SW 1271 (cell line): ENCODE data around the gene SRCAP.

ENCODE experiments used
- DNase-seq, 2 experiments: peaks; one replicate each; lab custom pipeline; 2025; lab: John Stamatoyannopoulos, UW

Gene SRCAP

DNA sequence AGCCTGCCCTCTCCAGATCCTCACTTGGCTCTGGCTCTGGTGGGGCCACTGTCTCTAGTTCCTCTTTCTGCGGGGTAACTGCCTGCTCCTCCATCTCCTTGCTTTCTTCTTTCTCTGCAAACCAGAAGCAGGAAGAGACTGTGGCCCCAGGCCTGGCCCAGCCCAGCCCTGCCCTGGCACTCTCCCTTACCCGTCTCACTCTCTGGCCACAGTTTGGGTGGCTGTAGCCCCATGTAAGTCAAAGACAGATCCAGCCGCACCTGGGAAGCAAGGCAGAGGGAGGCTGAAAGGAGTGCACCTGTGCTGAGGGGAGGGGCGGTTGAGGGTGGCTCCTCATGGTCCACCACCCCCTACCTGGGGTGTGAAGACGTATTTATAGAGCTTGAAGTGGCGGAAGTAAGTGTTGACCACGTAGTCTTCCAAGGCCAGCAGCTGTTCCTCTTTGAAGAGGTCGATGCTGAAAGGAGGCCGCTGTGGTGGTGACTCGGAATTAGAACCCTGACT is 60.1 kb downstream of the SRCAP start:
- DNase-seq = no peak

DNA sequence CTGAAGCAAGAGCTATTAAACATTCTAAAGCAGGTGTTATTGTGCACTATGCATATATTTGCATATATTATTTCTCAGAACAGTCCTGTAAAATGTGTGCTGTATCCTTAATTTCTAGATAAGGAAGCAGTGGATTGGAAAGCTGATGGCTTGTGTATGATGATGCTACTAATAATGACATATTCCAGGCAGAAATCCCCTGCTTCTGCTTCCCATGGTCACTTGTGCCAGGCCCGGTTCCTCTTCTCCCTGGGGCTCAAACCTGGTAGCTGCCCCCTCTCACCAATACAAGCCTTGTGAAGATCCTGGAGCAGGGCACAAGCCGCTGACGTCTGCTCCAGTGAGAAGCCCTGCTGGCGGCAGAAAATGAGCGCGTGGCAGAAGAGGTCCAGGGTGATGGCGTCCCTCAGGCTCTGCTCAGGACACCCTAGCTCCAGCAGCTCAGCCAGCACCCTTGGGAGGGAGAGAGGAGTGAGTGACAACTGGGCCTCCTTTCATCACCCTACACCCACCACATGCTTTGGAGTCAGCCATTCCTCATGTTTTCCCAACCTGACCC is 61.1 kb downstream of the SRCAP start:
- DNase-seq = no peak

DNA sequence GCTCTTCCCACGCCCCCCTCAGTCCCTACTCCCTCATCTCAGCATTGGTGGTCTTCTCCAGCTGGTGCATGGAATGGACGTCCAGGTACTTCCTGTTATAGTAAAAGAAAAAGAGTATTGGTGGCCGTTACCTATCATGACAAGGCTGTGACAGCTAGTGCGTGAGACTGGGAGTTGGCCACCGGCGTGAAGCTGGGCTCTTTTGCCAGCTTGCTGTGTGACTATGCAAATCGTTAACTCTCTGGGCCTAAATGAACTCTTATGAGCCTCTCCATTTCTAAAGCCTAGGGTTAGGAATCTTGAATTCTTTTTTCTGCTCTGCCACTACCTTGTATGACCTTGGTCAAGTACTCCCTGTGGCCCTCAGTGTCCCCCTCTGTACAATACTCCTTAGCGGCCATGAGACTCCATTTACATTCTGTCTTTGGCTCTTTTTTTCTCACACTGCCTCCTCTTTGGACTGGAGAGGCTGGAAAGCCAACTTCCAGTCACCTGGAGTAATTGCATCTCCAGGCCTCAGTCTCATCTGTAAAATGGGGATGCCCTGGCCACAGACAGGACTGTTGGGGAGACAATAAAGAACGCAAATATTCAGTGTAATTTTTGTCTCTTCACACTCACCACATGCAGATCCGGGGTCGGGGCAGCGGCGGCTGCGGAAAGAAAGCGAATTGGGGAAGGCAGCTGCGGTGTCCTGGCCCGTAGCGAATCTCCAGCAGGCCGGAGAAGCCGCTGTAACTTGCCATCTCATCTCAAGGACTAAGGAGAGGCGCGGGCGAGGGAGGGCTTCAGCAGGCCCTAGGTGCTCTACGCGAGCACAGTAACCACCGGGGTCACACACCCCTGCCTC is 61.8 kb downstream of the SRCAP start:
- DNase-seq = no peak

DNA sequence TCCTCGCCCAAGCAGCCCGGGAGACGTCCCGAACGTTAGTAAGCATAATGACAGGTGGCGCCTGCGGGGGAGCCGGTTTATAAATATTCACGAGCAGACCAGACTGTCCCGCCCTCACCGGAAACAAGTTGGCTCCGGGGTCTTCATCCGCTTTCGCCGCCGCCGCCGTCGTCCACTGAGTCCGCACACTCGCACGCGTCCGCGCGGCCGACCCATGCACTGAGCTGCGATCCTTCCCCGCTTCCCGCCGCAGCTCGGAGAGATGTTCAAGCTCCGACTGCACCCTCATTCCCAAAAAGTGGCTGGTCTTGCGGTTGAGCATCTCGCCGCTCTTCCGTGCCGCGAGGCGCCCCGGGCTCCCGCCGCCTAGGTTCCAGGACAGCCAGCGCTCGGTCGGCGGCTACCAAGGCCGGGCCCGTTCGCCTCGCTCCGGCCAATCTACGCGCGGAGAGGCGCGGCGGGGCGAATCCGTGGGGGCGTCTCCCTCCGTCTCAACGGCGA is 62.5 kb downstream of the SRCAP start:
- no peak for DNase-seq

DNA sequence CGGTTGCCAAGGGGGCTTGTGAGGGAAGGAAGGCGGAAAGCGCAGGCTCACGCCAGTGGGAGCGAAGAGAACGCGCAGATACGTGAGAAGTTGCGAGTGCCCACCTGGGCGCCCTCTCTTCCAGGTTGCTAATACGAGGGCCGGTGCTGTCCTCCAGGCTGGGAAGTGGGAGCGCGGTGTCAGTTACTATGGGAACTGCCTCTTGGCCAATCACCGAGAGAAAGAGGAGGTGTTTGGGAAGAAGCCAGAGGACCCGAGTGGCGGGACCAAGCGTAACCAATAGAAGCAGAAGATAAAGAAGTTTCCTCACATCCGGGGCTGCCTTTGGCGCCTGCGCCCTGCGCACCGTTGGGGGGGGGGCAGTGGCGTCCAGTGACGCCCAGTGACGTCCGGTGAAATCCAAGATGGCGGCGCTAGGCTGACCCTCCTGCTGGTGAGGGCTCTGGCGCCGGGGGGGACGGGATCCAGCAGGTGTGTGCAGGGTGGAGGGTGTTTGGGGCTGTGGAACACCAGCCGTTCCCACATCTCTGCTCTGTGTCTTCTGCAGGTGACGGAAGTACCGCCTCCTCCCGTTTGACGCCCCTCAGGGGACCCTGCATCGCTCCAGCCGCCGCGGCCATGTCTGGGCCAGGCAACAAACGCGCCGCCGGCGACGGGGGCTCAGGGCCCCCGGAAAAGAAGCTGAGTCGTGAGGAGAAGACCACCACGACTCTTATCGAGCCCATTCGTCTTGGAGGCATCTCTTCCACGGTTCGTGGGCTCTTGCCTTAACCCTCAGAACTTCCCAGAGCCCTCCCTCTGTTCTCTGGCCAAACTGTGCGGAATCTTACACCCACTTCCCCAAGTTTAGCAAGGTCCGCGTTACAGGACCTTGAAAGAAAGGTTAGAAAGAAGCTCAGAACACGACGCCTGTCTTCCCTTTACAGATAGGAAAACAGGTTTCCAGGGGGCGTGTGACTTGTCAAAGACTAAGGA is 63.2 kb downstream of the SRCAP start, which contains the start of the genes CFAP119 and RNF40:
CFAP119 (minus strand) TSS at position 135 of the 975 bp plus-strand sequence. CDS start 314 bp downstream, outside the sequence.
RNF40 (plus strand) TSS at position 395 of the 975 bp plus-strand sequence; CDS start at position 619, 224 bp downstream.
- peak; percentile 89 to 98 for DNase-seq

DNA sequence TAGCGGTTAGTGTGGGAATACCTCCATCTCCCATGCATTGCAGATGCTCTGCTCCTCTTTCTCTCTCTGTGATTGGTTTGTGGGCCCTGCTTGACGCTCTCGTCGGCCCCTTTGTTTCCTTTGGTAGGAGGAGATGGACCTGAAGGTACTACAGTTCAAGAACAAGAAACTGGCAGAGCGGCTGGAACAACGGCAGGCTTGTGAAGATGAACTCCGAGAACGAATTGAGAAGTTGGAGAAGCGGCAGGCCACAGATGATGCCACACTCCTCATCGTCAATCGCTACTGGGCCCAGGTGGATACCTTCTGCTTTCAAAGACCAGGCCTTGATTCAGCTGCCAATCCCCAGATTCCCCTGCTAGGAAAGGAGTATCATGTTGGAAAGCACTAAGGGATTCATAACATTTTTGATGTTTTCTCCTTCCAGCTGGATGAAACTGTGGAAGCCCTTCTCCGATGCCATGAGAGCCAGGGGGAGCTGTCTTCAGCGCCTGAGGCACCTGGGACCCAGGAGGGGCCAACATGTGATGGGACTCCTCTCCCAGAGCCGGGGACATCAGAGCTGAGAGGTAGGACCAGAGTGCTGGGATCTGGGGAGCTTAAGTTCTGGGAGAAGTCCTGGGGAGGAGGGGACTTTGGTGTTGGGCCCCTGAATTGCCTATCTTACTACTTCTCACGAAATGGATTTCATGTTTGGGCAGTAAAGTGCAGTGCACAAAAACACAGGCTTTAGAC is 64.2 kb downstream of the SRCAP start:
- DNase-seq = no peak

DNA sequence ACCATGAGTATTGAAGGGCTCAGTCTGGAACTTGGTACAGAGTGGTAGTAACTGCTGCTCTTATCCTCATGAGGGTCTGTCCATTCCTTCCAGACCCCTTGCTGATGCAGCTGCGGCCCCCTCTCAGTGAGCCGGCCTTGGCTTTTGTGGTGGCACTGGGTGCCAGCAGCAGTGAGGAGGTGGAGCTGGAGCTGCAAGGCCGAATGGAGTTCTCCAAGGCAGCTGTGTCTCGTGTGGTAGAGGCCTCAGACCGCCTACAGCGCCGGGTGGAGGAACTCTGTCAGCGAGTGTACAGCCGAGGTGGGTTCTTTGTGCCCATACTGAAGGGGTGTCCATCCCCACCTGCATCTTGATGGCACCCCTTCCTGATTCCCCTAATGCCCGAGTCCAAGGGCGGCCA is 65.1 kb downstream of the SRCAP start:
- DNase-seq = no peak

DNA sequence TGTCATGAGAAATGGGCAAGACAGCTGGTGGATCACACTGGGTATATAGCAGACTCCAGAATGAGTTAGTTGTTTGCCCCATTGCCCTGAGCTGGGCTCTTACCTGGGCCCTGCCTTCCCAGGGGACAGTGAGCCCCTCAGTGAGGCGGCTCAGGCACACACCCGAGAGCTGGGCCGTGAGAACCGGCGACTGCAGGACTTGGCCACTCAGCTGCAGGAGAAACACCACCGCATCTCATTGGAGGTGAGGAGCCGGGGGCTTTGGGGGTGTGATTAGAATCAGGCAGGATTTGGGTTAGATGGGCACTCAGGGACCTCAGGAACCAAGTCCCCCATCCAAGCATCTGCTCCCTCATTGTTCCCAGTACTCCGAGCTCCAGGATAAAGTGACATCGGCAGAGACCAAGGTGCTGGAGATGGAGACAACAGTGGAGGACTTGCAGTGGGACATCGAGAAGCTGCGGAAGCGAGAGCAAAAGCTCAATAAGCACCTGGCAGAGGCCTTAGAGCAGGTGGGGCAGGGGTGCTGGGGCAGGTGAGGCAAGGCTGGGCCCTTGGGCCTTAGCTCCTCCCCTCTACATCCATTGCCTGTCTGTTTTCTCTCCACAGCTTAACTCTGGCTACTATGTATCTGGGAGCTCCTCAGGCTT is 66.0 kb downstream of the SRCAP start:
- no peak for DNase-seq

DNA sequence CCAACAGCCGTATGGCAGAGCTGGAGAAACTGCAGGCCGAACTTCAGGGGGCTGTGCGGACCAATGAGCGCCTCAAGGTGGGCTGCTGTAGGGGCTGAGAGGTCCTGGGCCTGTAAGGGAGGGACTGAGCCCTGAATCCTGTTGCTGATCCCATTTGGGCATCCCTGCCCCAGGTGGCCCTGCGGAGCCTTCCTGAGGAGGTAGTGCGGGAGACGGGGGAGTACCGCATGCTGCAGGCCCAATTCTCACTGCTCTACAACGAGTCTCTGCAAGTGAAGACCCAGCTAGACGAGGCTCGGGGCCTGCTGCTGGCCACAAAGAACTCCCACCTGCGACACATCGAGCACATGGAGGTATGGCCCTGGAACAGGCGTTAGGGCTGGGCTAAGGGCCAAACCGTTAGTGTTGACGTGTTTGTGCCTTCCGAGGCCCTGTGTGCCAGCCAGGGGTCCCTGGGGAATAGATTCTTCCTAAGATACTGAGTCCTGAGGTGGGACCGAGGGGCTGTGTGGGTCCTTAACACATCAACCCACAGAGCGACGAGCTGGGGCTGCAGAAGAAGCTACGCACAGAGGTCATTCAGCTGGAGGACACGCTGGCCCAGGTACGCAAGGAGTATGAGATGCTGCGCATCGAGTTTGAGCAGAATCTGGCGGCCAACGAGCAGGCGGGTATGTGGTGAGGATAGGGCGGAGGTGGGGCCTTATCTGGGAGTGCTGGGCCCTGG is 67.4 kb downstream of the SRCAP start:
- DNase-seq = no peak

DNA sequence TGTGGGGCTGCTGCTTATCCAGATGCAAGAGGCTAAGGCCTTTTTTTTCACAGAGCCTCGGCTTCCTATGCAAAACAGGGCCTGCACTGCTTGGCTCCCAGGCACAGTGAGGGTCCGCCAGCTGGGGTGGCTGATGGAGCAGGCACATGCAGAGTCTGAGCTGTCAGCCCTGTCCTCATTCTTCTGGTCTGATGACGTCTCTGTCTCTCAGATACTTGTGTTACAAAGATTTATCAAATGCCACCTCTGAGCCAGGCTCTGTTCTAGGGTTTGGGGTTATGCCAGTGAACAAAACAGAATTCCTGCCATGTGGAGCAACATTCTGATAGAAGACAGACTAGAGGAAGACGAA is 67.9 kb downstream of the SRCAP start:
- no peak for DNase-seq

DNA sequence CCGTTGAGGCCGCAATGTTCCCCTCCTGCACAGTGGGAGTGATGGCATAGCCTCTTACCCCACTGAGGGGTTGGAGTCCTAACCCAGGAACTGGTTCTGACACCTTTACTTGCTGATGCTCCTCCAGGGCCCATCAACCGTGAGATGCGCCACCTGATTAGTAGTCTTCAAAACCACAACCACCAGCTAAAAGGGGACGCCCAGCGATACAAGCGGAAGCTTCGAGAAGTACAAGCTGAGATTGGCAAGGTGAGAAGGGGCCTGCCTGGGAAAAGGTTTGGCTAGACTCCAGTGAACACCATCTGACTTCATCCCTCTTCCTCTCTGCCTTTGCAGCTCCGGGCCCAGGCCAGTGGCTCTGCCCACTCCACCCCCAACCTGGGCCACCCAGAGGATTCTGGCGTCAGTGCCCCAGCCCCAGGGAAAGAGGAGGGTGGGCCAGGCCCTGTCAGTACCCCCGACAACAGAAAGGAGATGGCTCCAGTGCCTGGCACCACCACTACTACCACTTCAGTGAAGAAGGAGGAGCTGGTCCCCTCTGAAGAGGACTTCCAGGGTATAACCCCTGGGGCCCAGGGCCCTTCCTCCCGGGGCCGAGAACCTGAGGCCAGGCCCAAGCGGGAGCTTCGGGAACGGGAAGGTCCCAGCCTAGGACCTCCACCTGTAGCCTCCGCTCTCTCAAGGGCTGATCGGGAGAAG is 68.9 kb downstream of the SRCAP start:
- DNase-seq = no peak

DNA sequence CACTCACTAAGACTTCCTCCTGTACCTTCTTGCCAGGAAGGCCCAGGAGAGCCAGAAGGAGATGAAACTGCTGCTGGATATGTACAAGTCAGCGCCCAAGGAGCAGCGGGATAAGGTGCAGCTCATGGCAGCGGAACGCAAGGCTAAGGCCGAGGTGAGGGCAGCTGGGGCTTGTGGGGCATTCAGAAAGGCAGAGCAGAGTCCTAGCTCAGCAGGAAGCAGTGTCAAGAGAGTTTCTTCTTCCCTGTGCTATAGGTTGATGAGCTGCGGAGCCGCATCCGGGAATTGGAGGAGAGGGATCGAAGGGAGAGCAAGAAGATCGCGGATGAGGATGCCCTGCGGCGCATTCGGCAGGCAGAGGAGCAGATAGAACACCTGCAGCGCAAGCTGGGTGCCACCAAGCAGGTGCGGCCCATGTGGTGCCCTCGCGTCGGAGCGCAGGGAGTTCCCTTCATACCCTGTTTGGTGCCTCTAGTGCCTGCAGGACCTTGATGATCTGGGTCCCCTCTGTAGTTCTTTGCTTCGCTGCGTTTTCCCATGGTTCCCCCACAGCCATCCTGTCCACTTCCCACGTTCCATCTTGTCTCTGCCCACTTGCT is 69.7 kb downstream of the SRCAP start:
- no peak for DNase-seq

DNA sequence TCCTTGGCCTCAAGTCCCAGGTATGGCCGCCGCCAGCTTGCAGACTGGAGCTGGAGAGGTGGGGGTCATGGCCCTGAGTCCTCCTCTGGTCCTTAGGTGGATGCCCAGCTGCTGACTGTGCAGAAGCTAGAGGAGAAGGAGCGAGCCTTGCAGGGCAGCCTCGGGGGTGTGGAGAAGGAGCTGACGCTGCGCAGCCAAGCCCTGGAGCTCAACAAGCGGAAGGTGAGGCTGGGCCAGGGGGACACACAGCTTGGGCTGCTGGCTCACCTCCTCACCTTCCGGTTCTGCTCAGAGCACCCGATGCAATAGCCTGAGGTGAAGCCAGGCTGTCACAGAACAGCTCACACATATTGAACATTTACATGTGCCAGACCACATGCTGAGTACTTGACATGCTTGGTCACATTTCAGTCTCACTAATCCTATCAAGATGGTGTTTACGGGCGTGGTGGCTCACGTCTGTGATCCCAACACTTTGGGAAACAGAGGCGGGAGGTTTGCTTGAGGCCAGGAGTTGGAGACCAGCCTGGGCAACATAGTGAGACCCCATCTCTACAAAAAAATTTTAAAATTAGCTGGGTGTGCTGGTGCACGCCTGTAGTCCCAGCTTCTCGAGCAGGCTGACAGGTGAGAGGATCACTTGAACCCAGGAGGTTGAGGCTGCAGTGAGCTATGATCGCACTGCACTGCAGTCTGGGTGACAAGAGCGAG is 70.6 kb downstream of the SRCAP start:
- no peak for DNase-seq

DNA sequence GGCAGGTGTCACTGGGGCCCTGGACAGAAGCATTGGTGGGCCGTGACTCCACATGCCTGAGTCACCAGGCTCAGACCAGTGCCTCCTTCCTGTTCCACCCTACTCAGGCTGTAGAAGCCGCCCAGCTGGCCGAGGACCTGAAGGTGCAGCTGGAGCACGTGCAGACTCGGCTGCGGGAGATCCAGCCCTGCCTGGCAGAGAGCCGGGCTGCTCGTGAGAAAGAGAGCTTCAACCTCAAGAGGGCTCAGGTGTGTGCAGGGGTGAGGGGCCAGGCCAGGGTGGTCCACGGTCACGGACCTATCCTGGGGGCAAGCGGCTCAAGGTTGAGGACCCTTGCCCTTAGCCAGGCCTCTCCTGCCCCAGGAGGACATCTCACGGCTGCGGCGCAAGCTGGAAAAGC is 72.8 kb downstream of the SRCAP start:
- DNase-seq = no peak

DNA sequence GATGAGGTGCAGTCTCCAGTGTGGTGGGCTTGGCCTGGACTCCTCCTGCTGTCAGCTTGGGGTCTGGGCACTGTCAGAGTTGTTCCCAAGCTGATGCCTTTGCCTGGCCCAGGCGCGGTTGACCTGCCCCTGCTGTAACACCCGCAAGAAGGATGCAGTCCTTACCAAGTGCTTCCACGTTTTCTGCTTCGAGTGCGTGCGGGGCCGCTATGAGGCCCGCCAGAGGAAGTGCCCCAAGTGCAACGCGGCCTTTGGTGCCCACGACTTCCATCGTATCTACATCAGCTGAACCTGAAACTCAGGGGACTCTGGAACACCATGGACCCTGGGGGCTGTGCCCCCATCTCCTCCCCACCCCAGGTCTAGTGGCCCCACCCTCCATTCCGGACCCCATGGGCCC is 74.9 kb downstream of the SRCAP start:
- no peak for DNase-seq

DNA sequence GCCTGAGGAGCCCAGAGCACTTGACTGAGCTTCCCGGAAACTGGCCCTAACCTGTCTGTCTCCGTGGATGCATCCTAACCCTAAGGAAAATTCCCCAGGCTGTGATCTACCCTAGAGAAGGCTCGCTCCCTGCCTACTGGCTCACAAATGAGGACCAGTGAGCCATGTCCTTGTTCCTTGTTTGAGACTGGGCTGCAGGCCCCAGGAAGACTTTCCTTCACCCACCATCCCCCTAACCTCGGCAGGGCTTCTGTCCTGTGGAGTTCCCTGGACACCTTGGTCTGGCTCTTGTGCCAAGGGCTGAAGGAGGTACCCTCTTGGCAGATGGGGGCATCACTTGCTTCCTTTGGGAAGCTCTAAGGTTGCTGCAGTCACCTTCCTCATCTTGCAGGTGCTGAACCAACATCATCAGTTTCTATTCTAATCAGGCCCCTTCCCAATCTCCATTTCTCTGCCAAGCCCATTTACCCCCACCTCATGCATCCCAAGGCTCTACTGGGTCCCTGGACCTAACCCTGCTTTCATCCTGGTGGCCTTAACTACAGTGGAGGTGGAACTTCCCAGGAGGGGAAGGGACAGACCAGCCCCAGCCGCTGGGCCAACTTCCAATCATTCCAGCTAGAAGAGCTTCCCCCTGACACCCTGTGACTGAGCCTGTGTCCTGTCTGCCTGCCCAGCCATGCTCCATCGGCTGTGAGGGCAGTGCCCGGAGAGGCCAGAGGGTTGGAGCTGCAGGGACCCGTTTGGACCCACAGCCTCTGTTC is 75.6 kb downstream of the SRCAP start:
- no peak for DNase-seq

DNA sequence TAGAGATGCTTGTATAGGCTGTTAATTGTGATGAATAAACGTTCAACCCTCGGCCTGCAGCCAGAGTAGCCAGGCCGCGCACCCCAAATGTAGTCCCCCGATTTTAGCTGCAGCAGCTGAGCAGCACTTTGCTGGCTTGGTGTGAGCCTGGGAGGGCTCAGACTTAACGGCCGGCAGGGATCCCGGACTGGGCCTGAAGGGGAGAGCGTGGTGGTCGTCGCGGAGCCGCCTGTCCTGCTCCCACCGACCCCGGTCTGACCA is 76.1 kb downstream of the SRCAP start:
- no peak for DNase-seq
